OCI-LY7 (cell line): ENCODE results near the gene OR52I2. TPM values are rescaled to one million over a fixed set of nuclear protein-coding genes. Genes with fewer than 3 reads are reported as not detected.

ENCODE experiments used
- BruUV-seq: library from RNA; stranded (reverse); fragments of 400-500 nt; replicated peaks from 2 replicates; lab custom pipeline; 2021; lab: Mats Ljungman, UMichigan
- CTCF ChIA-PET: fragments of 300-600 bp; sonication (Branson Sonifier 250); formaldehyde crosslinking; loops from one replicate; lab custom pipeline; 2022; ENCODE audit warnings: antibody characterized with exemption; ENCODE audit not compliant: unreplicated experiment; lab: Charles Lee
- POLR2A ChIA-PET: fragments of 300-600 bp; sonication (Branson Sonifier 250); formaldehyde crosslinking; loops from one replicate; lab custom pipeline; 2022; ENCODE audit warnings: antibody characterized with exemption; lab: Charles Lee
- DNase-seq: peaks from one replicate; pipeline ENCODE4 v3.0.0-alpha.2; 2015; ENCODE audit warnings: low spot score
- H2AFZ ChIP-seq: fragments of 200-600 bp; sonication (generic), shearing (Covaris generic); 2 replicates; pipeline ENCODE4 v1.6.1; 2014; ENCODE audit warnings: mild to moderate bottlenecking, antibody characterized with exemption, low read length, moderate library complexity
- H3K27ac ChIP-seq: fragments of 200-600 bp; sonication (generic); 2 replicates; pipeline ENCODE4 v1.5.1; 2014; ENCODE audit warnings: mixed run types, low read depth, mild to moderate bottlenecking, moderate library complexity, low read length, inconsistent platforms; ENCODE audit not compliant: poor library complexity, severe bottlenecking
- H3K36me3 ChIP-seq: fragments of 200-600 bp; sonication (generic); 2 replicates; pipeline ENCODE4 v1.6.1; 2014; ENCODE audit warnings: mild to moderate bottlenecking, antibody characterized with exemption, low read length, moderate library complexity, mixed read lengths; ENCODE audit not compliant: insufficient read depth
- H3K4me1 ChIP-seq: fragments of 200-600 bp; sonication (generic); 2 replicates; pipeline ENCODE4 v1.5.1; 2014; ENCODE audit warnings: mild to moderate bottlenecking, low read length; ENCODE audit not compliant: insufficient read depth, poor library complexity, severe bottlenecking
- H3K4me2 ChIP-seq: fragments of 200-600 bp; sonication (generic); 2 replicates; pipeline ENCODE4 v1.6.1; 2014; ENCODE audit warnings: mild to moderate bottlenecking, low read length
- H3K4me3 ChIP-seq: fragments of 200-600 bp; sonication (generic); 2 replicates; pipeline ENCODE4 v1.5.1; 2014; ENCODE audit warnings: mild to moderate bottlenecking, low read depth, low read length; ENCODE audit not compliant: poor library complexity, severe bottlenecking
- H3K79me2 ChIP-seq: fragments of 200-600 bp; sonication (generic); 2 replicates; pipeline ENCODE4 v1.6.1; 2016; ENCODE audit warnings: low read depth, mild to moderate bottlenecking, low read length, moderate library complexity, mixed read lengths; ENCODE audit not compliant: insufficient read depth
- H3K9me2 ChIP-seq: fragments of 200-600 bp; sonication (generic); 2 replicates; pipeline ENCODE4 v1.6.1; 2016; ENCODE audit warnings: mild to moderate bottlenecking, low read length, mixed read lengths; ENCODE audit not compliant: insufficient read depth
- H3K9me3 ChIP-seq: fragments of 200-600 bp; sonication (generic); 2 replicates; pipeline ENCODE4 v1.6.1; 2014; ENCODE audit warnings: mild to moderate bottlenecking, mixed run types, low read length, mixed read lengths
- H4K20me1 ChIP-seq: fragments of 200-600 bp; sonication (generic); 2 replicates; pipeline ENCODE4 v1.6.1; 2014; ENCODE audit warnings: mild to moderate bottlenecking, antibody characterized with exemption, low read length, moderate library complexity, mixed read lengths; ENCODE audit not compliant: insufficient read depth
- CTCF ChIP-seq: fragments of 200-600 bp; sonication (generic); conservative IDR thresholded peaks from 2 replicates; pipeline ENCODE4 v1.5.1; 2014; ENCODE audit warnings: mild to moderate bottlenecking, antibody characterized with exemption, low read length, moderate library complexity, mixed read lengths
- EZH2phosphoT487 ChIP-seq: fragments of 200-600 bp; sonication (generic); IDR thresholded peaks from 2 replicates; pipeline ENCODE4 v1.6.1; 2018; ENCODE audit warnings: low read depth, borderline replicate concordance, mild to moderate bottlenecking, mixed run types, antibody characterized with exemption, low read length, moderate library complexity, mixed read lengths
- intact Hi-C: fragments of 100-400 bp; cut with micrococcal nuclease; formaldehyde crosslinking; loops from one replicate; pipeline ENCODE4 v1.10.0; 2022; ENCODE audit not compliant: unreplicated experiment
- total RNA-seq, 2 experiments: library from RNA; depleted of rRNA in 1 of 2; stranded (reverse); fragments of >200 nt in 1 of 2; shearing (Covaris generic) in 1 of 2; gene quantifications; 2 replicates each; pipeline ENCODE4 v1.2.3, GENCODE V29; 2014 to 2022

Gene OR52I2
- total RNA-seq, 2 experiments from 2014 or later = not detected

- TF ChIP-seq EZH2phosphoT487 (no peak), CTCF (no peak)
- no peaks in the 10 kb centered on the region for H3K4me1 ChIP-seq
- H3K36me3 ChIP-seq = no peaks in the 10 kb centered on the region
- no peak overlapping the region for H2AFZ ChIP-seq
- H3K79me2 ChIP-seq = no peaks in the 10 kb centered on the region
- H4K20me1 ChIP-seq = no peaks in the 10 kb centered on the region
- H3K27ac ChIP-seq = no peak overlapping the region
- POLR2A ChIA-PET = no interaction called here
- no peaks in the 10 kb centered on the region for H3K9me3 ChIP-seq
- intact Hi-C loops = no loop called here
- CTCF ChIA-PET = no interaction called here
- H3K4me2 ChIP-seq = no peak overlapping the region
- DNase-seq = no peak
- BruUV-seq = no TSS peak
- H3K9me2 ChIP-seq = no peaks in the 10 kb centered on the region
- no peak overlapping the region for H3K4me3 ChIP-seq
These were observed 2.9 kb upstream of the OR52I2 start for GRCh38 chr11:4578624-4579023.

GRCh38 chr11:4580124-4580523 is 1.4 kb upstream of the OR52I2 start:
- Histone ChIP-seq H3K4me2 (no peak overlapping the region), H3K79me2 (no peaks in the 10 kb centered on the region), H3K4me3 (no peak overlapping the region), H3K36me3 (no peaks in the 10 kb centered on the region), H3K27ac (no peak overlapping the region), H2AFZ (no peak overlapping the region), H3K9me3 (no peaks in the 10 kb centered on the region), H3K9me2 (no peaks in the 10 kb centered on the region), H3K4me1 (no peaks in the 10 kb centered on the region), H4K20me1 (no peaks in the 10 kb centered on the region)
- no TSS peak for BruUV-seq
- intact Hi-C loops = no loop called here
- ChIA-PET CTCF (no interaction called here), POLR2A (no interaction called here)
- TF ChIP-seq EZH2phosphoT487 = no peak
- TF ChIP-seq CTCF = no peak
- no peak for DNase-seq

GRCh38 chr11:4589017-4589416 is 7.5 kb downstream of the OR52I2 start:
- no peak for DNase-seq
- H3K27ac ChIP-seq = no peak overlapping the region
- TF ChIP-seq CTCF (no peak), EZH2phosphoT487 (no peak)
- no peaks in the 10 kb centered on the region for H4K20me1 ChIP-seq
- H3K4me1 ChIP-seq = no peaks in the 10 kb centered on the region
- no peaks in the 10 kb centered on the region for H3K9me2 ChIP-seq
- H3K4me2 ChIP-seq = no peak overlapping the region
- no peaks in the 10 kb centered on the region for H3K36me3 ChIP-seq
- H2AFZ ChIP-seq = no peak overlapping the region
- CTCF ChIA-PET = no interaction called here
- H3K9me3 ChIP-seq = no peaks in the 10 kb centered on the region
- BruUV-seq = no TSS peak
- POLR2A ChIA-PET = no interaction called here
- H3K79me2 ChIP-seq = no peaks in the 10 kb centered on the region
- intact Hi-C loops = no loop called here
- H3K4me3 ChIP-seq = no peak overlapping the region
